ENCODE results near the gene HLCS. TPM values are rescaled to one million over a fixed set of nuclear protein-coding genes. Genes with fewer than 3 reads are reported as not detected.

The HLCS gene
- polyA plus RNA-seq, 4 donors: 16.5 to 18.5 (median 17.6) TPM

DNA sequence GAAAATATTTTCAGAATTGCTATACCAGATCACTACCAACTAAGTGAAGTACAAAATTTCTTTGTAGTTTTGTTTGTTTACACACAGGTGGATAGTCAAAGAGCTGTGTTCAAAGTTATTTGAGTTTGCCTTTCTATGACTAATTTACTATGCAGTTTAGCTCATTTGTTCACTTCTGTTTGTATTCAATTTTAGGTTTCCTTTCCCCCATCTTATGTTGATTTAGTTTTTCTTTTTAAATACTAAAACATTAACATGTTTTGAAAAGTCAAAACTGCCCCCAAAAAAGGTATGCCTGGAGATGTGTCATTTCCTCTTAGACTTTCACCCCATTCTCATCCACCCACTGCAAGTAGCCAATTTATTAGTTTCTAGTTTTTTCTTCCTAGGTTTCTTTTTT is 21.4 kb upstream of the HLCS start:
- no peak for DNase-seq (ENCODE audit: low read depth in 4 of 4, low spot score in 3 of 4)

DNA sequence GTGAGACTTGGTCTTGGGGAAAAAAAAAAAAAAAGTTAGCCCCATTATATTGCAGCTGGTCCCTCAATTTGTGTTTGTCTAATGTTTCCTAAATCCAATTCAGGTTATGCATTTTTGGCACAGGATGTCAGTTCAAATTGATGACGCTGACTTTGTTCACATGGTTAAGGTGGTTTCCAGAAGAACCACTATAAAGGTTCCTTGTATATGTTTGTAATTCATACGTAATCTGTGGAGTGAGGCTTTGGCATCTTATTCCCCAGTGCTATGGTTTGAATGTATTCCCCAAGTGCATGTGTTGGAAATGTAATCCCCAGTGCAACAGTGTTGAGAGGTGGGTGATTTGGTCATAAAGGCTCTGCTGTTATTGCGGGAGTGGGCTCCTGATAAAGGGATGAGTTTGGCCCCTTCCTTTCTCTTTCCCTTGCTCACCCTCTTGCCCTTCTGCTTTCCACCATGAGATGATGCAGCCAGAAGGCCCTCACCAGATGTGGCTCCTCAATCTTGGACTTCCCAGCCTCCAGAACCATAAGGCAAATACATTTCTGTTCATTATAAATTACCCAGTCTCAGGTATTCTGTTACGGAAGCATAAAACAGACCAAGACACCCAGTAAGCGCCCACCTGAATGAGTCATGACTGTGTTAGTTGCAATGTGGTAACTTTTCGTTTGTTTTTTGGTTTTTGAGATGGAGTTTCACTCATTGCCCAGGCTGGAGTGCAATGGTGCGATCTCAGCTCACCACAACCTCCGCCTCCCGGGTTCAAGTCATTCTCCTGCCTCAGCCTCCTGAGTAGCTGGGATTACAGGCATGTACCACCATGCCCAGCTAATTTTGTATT is 19.5 kb upstream of the HLCS start:
- no peak for DNase-seq (ENCODE audit: low read depth in 4 of 4, low spot score in 3 of 4)

DNA sequence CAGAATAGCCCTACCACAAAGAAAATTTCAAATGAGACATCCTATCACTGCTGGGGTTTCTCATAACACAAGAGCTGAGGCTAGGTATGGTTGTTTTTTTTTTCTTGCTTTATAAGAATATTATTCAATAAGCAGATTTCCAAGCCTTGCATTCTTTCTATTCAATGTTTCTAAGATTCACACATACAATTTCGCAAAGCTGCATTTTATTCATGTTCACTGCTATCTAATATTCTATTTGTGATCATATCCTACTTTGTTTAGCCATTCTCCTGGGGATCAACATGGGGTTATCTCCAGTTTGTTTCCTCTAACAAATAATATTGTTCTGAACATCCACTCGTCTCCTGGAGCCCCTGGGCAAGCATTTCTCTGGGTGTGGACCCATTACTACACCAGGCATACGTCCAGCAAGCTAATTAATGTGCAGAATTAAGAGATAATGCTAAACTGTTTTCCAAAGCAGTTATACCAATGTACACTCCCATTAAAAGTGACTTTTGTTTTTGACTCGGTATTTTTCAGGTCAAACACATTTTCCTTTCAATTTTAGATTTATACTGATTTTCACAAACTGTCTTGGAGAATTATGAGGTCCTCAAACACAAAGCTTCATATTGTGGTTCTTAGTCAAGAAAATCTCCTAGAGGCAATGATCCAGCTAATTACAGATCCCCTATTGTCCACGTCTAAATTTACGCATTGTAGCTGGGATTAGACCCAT is 15.7 kb upstream of the HLCS start:
- no peak for DNase-seq (ENCODE audit: low read depth in 4 of 4, low spot score in 3 of 4)

DNA sequence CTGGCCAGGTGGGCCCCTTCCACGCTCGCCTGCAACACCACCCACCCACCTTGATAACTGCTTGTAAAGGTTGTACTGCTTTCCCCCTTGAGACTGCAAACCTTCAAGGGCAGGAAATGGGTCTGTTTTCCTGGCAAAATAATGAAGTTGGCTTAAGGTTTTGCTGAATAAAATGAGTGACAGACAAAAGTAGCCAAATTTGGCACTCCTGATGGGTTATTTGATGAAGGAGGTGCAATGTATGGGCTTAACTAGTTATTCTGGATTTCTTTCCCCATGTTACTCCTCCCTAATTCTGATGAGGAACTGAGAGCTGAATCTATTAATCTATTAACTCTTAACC is 14.6 kb upstream of the HLCS start:
- DNase-seq (ENCODE audit: low read depth in 4 of 4, low spot score in 3 of 4): no peak

DNA sequence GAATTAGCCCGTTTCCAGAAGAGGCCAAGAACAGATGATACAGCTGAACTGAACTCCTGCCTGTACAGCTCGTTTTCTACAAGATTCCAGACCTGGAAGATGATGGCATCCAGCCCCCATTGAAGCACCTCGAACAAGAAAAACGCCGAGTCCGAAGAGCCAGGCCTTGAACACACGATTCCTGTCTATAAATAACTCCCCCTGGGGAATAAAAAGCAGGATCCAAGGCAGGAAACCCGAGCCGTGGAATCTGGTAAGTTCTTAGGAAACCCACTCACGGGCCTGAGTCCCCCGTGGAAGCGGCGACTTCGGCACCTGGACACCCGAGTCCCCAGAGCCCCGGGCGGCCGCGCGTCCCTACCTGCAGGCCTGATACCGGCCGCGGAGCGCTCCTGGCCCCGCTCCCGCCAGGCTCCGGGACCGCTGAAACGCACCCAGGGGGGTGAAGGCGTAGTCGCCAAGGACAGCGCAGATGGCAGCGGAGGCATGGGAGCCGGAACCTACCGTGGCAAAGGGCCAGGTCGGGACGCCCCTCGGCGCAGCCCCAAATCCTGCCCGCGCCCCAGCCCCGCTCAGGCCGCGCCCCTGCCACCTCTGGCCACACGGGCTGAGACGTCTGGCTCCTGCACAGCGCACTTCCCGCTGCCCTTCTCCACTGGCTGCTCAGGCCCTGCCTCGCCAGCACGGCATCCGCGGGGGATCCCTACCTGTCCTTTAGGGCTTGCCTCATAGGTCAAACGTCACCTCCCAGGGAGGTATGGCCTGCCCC is 14.0 kb upstream of the HLCS start:
- DNase-seq (ENCODE audit: low read depth in 4 of 4, low spot score in 3 of 4): no peak

DNA sequence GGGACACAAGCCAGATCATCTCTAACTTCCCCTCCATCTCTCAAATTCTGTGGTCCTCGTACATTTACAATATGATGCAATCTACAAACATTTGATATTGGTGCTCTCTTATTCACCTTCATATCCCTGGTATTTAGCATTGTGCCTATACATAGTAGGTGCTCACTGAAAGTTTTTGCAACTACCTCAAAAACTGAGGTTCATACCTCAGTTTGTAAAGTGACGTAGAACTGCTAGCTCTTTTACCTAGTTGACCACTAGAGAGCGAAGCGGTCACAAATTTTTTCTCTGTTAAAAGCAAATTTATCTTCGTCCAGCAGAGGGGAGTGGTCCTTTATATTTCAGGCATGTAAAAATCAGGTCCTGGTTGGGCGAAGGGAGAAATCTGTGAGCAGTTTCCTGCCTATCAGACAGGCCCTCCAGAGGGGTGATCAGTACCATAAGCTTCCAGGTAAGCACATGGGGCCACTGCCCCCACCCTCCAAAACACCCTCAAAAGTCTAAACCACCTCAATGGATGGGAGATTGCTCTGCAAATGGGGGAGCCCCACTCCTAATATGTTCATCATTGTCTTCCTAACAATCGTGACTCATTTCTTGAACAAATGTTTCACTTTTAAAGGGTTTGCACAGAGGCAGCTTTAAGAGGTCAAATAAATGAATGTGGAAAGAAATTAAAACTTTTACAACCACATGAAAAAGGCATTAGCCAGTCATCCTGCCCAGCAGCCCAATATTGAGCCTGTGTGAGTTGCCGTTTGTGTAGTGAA is 10.6 kb upstream of the HLCS start:
- DNase-seq (ENCODE audit: low read depth in 4 of 4, low spot score in 3 of 4): peak in 2 of 4 donors; percentile 64 to 77

DNA sequence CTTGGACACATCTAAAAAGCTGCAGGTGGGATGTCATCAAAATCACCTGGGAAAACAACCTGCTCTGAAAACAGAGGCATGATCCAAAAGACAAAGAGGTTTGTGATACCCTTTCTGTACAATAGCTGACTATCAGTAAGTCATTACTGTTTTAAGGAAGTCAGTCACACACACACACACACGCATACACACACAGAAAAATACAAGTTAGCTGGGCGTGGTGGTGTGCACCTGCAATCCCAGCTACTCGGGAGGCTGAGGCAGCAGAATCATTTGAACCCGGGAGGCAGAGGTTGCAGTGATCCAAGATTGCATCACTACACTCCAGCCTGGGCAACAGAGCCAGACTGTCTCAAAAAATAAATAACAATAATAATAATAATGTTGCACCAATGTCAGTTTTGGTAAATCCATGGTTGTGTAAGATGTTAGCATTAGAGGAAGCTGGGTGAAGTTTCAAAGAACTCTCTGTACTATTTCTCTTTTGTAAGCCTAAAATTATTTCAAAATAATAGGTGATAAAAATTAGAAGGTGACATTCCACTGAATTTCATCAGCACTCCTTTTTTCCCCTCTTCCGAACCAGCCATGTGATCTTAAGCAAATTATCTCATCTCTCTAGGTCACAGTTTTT is 9.9 kb upstream of the HLCS start:
- no peak for DNase-seq (ENCODE audit: low read depth in 4 of 4, low spot score in 3 of 4)

DNA sequence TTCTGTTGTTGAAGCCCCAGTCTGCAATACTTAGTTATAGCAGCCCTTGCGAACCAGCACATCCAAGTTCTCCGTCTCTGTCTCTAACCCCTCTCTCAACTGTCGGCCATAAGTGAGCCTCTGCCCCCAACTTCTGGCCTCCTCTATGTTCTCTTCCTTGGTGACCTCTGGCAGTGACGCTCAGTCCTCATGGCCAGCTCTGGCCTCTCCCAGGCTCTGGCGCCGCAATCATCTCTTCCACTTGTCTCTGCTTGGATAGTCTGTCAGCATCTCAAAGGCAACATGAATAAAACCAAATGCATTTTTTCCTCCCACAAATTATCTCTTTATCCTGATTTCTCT is 8.4 kb upstream of the HLCS start:
- no peak for DNase-seq (ENCODE audit: low read depth in 4 of 4, low spot score in 3 of 4)

DNA sequence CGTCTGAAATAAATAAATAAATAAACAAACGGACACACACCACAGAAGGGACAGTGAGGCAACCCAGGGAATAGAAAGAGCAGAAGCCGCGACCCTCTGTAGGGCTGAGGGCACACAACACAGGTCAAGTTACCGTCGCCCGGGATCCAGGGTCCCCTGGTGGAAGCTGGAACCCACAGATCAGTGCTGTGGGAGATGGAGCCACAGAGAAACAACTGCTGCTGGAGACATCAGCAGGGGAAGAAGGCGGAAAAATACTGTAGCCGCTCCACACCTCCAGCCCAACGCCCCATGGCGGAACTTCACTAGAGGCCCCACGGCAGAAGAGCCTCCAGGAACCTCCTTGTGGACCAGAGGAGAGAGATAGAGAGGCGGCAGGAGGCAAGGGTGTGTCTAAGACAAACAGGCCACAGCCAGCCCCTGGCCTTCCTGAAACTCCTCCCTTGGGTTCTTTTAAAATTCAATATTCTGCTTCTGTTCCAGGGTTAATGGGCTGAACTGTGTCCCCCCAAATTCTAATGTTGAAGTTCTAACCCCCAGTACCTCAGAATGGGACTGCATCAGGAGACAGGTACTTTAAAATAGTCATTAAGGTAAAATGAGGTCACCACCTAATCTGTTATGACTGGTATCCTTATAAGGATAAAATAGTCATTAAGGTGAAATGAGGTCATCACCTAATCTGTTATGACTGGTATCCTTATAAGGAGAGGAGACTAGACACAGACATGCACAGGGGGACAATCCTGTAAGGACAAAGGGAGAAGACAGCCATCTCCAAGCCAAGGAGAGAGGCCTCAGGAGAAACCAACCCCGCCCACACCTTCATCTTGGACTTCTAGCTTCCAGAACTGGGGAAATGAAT is 7.7 kb upstream of the HLCS start:
- DNase-seq (ENCODE audit: low read depth in 4 of 4, low spot score in 3 of 4): no peak

DNA sequence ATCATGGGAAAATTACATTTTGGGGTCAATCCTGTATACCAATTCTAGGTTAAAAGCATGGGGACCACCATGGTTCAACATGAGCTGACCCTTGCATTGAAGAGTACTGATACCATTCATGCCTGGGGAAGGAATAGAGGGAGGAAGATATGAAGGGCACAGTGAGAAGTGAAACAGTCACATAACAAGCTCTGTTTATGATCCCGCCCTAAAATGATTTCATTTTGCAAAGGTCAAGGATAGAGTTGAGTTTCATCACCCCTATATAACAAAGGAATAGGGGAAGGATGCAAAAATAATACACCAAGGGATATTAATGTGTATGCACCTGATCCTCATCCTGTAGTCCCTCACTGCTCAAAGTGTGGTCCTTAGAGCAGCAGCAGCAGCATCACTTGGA is 2.5 kb upstream of the HLCS start:
- no peak for DNase-seq (ENCODE audit: low read depth in 4 of 4, low spot score in 3 of 4)

DNA sequence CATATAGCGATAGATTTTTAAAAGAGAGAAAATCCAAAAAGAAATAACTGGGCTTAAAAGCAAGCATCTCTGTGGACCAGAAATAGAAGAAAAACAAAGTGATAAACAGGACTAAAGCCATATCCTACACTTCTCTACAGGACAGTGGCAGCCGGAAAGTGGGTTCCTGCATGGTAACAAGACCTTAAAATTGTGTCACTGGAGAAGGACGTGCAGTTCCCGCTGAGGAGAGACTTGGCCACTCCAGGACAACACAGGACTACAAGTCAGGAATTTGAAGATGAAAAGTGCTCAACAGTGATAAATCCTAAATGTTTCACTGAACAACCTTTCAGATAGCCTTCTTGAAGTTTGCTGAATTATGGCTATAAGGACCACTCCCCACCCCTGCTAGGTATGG is 1.9 kb upstream of the HLCS start:
- DNase-seq (ENCODE audit: low read depth in 4 of 4, low spot score in 3 of 4): no peak

DNA sequence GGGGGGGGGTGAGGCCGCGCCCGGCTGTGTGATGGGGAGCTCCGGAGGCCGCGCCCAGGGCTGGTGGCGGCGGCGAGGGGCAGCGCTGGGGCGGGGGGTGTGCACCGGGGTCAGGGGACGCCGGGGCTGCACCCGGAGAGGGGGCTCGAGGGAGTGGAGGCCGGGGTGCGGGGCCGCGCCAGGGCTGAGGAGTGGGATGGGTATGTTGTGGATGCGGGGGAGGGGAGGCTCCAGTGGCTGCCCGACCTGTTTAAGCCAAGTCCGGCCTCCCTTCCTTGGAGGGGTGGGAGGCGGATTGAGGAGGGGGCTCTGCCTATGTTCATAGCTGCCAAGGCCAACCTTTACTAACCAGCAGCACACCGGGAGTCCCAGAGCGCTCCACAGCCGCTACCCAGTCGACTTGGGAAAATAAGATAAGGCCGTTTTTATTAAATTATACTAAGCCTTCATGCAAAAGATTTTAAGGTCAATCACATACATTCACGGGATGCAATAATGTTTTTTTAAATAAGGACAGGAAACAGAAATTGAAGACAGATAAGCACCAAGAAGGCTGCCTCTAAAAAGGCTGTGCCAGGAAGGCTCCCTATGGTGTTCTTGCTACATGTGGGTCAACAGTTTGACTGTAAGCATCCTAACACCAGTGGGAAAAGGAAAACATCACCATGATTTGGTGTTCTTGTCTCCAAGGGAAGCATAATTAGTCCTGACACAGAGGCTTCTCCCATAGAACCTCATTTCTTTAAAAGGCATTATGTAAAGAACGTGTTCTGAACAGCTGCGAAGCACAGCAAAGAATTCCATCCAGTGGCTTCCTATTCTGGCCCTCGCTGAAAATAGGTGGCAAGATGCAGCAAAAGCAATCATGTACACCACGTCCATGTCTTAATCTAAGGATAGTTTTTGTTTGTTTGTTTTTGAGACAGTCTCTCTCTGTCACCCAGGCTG is 626 bp upstream of the HLCS start:
- DNase-seq (ENCODE audit: low read depth in 4 of 4, low spot score in 3 of 4): no peak

DNA sequence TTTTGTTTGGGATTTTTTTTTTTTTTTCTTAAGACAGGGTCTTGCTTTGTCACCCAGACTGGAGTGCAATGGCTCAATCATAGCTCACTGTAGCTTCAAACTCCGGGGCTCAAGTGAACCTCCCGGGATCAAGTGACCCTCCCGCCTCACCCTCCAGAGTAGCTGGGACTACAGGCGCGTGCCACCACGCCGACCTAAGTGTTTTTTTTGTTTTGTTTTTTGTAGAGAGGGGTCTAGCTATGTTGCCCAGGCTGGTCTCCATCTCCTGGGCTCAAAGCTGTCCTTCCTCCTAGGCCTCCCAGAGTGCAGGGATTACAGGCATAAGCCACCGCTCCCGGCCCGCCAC is 776 bp downstream of the HLCS start:
- no peak for DNase-seq (ENCODE audit: low read depth in 4 of 4, low spot score in 3 of 4)

DNA sequence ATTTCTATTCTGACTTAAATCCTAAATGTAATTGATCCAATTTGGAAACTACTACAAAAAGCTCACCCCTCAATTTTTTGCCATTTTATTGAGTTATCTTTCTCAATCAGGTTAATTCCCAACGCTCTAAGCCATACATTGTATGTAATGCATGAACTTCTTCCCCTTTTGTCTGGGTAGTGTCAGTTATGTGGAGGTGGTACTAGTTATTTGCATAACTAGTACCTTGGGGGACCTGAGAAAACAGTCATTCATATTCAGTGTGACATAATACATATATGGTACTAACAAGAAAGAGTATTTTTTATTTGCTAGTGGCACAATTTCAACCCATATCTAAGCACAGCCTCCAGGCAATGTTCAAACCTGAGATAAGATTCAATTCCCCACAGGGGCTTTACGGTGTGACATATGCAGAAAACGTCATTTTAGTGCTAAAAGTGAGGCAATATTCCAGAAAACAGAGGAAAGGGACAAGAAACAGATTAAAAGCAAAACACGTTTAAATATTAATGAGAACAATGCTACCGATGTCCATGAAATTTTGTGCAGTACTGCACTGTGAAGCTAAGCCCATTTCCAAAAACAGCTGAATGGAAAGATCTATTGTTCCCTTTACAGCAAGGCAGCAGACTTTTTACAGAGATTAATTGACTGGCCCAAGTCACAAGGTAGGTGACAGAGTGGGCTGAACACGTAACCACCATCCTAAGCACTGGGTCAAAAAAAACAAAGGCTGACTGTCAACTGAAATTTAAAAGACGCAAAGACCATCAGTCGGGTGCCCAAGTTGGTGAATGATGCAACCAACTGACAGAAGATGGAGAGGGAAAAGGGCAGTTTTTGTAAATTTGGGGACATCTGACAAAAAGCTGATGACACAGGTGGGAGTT is 1.4 kb downstream of the HLCS start:
- no peak for DNase-seq (ENCODE audit: low read depth in 4 of 4, low spot score in 3 of 4)

DNA sequence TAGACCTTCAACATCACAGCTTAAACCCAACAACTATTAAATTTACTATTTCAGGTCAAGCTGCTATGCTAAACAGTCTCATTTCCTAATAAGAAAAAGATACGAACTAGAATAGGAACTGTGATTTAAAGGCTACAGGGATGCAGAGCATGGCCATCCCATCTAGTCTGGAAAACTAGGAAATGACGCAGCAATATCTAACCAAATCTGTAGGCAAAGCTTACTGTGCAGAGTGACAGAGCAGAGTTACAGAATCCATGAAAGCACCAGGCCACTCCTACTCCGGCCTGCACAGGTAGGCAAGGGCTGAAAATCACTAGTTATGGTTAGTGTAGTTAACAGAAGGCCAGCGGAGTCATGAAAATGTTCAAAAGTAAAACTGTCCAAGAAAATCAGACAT is 2.1 kb downstream of the HLCS start:
- no peak for DNase-seq (ENCODE audit: low read depth in 4 of 4, low spot score in 3 of 4)

DNA sequence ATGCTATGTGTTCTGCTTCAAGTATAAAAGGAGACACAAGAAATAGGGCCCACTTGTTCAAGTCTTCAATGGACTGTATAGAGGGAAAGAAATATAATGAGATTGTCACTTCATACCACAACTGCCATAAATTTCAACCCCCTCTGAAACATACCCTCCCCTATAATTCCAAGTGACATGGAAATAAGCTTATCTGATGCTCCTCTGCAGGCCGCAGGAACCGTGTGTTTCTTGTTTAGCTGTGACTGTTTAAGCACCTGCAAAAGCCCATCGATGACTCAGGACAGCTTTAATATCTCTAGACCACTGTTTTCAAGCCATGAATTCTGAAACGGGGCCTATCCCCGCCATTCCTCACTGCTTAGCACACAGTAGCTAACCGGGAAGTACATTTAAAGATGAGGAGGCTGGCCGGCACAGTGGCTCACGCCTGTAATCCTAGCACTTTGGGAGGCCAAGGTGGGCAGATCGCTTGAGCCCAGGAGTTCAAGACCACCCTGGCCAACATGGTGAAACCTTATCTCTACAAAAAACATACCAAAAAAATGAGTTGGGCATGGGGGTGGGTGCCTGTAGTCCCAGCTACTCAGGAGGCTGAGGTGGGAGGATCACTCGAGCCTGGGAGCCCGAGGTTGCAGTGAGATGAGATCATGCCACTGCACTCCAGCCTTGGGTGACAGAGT is 4.2 kb downstream of the HLCS start:
- DNase-seq (ENCODE audit: low read depth in 4 of 4, low spot score in 3 of 4): no peak

Data from right renal pelvis (tissue), 4 donors.